Cardiac fibroblast (primary cell): ENCODE measurements around the gene ANKRD40CL.
"Not testable (repeated sequence)": the region's sequence is repeated elsewhere in the genome, so short reads cannot be mapped to it uniquely, and the experiment has no call there.

ENCODE experiments used
- DNase-seq, 2 donors: peaks; one replicate each; pipeline versions ENCODE4 v3.0.0 to v3.0.0-alpha.2; 2010; ENCODE audit warnings: low read depth in 2 of 2
- H3K4me3 ChIP-seq, 2 donors: replicated peaks in 1 of 2; 1 replicate in 1 of 2; 2 replicates in 1 of 2; pipeline ENCODE4 v1.5.1; 2011; ENCODE audit warnings: low read depth in 2 of 2, low read length in 2 of 2, mild to moderate bottlenecking in 2 of 2, moderate library complexity in 1 of 2
- TF ChIP-seq, protein P1 (sequence below): IDR thresholded peaks from one replicate; pipeline ENCODE4 v1.5.1; 2011; ENCODE audit warnings: low read depth, mild to moderate bottlenecking, low read length, inconsistent platforms

Gene ANKRD40CL

GRCh38 chr17:50728881-50729765 lies 38.2 kb downstream of the ANKRD40CL start:
- no peak overlapping the region for H3K4me3 ChIP-seq
- TF ChIP-seq, protein P1, sequence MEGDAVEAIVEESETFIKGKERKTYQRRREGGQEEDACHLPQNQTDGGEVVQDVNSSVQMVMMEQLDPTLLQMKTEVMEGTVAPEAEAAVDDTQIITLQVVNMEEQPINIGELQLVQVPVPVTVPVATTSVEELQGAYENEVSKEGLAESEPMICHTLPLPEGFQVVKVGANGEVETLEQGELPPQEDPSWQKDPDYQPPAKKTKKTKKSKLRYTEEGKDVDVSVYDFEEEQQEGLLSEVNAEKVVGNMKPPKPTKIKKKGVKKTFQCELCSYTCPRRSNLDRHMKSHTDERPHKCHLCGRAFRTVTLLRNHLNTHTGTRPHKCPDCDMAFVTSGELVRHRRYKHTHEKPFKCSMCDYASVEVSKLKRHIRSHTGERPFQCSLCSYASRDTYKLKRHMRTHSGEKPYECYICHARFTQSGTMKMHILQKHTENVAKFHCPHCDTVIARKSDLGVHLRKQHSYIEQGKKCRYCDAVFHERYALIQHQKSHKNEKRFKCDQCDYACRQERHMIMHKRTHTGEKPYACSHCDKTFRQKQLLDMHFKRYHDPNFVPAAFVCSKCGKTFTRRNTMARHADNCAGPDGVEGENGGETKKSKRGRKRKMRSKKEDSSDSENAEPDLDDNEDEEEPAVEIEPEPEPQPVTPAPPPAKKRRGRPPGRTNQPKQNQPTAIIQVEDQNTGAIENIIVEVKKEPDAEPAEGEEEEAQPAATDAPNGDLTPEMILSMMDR = no peak
- DNase-seq = no peak

GRCh38 chr17:50728112-50728429 lies 39.2 kb downstream of the ANKRD40CL start:
- H3K4me3 ChIP-seq = no peak overlapping the region
- TF ChIP-seq, protein P1 = no peak
- no peak for DNase-seq

DNA sequence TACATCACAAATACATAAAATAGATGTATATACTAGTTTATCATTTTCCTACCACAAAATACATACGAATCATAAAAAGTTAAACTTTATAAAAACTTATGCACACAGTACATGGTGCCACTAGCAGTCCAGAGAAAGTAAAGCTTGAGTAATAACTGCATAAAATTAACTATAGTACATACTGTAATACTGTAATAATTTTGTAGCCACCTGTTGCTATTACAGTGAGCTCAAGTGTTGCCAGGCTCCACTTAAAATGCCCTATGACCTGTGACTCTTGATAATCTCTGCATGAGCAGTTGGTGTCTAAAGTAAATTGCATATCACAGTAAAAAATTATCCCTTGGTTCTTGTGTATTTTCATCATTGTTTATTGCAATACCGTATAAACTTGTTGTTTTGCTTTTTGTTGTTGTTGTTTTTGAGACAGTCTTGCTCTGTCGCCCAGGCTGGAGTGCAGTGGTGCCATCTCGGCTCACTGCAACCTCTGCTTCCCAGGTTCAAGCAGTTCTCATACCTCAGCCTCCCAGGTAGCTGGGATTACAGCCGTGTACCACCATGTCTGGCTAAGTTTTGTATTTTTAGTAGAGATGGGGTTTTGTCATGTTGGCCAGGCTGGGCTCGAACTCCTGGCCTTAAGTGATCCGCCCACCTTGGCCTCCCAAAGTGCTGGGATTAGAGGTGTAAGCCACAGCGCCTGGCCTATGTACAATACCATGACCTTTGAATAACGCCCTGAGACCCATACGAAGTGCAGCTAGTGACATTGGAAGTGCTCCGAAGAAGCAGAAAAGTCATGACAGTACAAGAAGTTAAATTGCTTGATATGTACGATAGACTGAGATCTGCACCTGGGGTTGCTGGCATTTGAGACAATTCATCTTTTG lies 41.3 kb downstream of the ANKRD40CL start:
- TF ChIP-seq, protein P1 = no peak
- no peak overlapping the region for H3K4me3 ChIP-seq
- no peak for DNase-seq

- not testable (repeated sequence) for DNase-seq, H3K4me3 ChIP-seq
These were observed 42.7 kb downstream of the ANKRD40CL start for GRCh38 chr17:50724622-50725021.

- H3K4me3 ChIP-seq = no peak overlapping the region
- TF ChIP-seq, protein P1 = no peak
- DNase-seq = no peak
These were observed 44.6 kb downstream of the ANKRD40CL start for GRCh38 chr17:50722746-50723145.

GRCh38 chr17:50721194-50722010 lies 45.9 kb downstream of the ANKRD40CL start:
- peak overlapping the region; percentile 75 to 83 for H3K4me3 ChIP-seq
- TF ChIP-seq, protein P1 = no peak
- peak in 1 of 2 donors; percentile 24 for DNase-seq
